HFFc6 (cell line): ENCODE measurements around the gene HYPK. TPM values are rescaled to one million over a fixed set of nuclear protein-coding genes. Genes with fewer than 3 reads are reported as not detected.

Experiments
- DNase-seq: peaks from one replicate; pipeline ENCODE4 v3.0.0-alpha.2; 2018
- H3K27ac Mint-ChIP-seq: 2 replicates; pipeline ENCODE4 v1.8.0; 2020; ENCODE audit warnings: mild to moderate bottlenecking, mixed read lengths
- H3K27me3 Mint-ChIP-seq: 2 replicates; pipeline ENCODE4 v1.8.0; 2021; ENCODE audit warnings: mild to moderate bottlenecking, moderate library complexity, mixed read lengths; ENCODE audit not compliant: insufficient read depth
- H3K36me3 Mint-ChIP-seq: 2 replicates; pipeline ENCODE4 v1.8.0; 2021; ENCODE audit warnings: low read depth, mixed read lengths
- H3K4me1 Mint-ChIP-seq: 2 replicates; pipeline ENCODE4 v1.8.0; 2020; ENCODE audit warnings: low read depth, mixed read lengths
- H3K4me3 Mint-ChIP-seq: 2 replicates; pipeline ENCODE4 v1.8.0; 2020; ENCODE audit warnings: mild to moderate bottlenecking, moderate library complexity, mixed read lengths
- H3K9me3 Mint-ChIP-seq: 2 replicates; pipeline ENCODE4 v1.8.0; 2020; ENCODE audit warnings: mild to moderate bottlenecking, mixed read lengths
- long read RNA-seq: library from polyadenylated mRNA; unstranded; transcript quantifications from one replicate; pipeline ENCODE4 v2.0.0, GENCODE V29; 2019
- total RNA-seq, 6 experiments: library from RNA; stranded (reverse); fragmentation: NEBNext Ultra II Directional; extraction: Animal tissue kit (Norgen Biotek cat#: 25700); gene quantifications; 2 replicates in 1 of 6; 3 replicates in 5 of 6; pipeline ENCODE4 v1.2.3, GENCODE V29; 2021
- TF ChIP-seq, protein P1 (sequence below): fragments of 200-600 bp; sonication (generic); IDR thresholded peaks from 2 replicates; pipeline ENCODE4 v1.5.0; 2021; ENCODE audit warnings: antibody characterized with exemption, mild to moderate bottlenecking

The HYPK gene, protein sequence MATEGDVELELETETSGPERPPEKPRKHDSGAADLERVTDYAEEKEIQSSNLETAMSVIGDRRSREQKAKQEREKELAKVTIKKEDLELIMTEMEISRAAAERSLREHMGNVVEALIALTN
- total RNA-seq: 10 to 100 TPM; 12.3 to 33.8 (median 19.3) TPM
- long read RNA-seq, transcript HYPK-202 (4 exons, 1,051 nt): major isoform, 118 of 119 reads
- long read RNA-seq, partial matches to known transcripts: 0 of 119 reads
- long read RNA-seq, other reads (novel, unspliced or antisense): 1 of 119 reads

DNA sequence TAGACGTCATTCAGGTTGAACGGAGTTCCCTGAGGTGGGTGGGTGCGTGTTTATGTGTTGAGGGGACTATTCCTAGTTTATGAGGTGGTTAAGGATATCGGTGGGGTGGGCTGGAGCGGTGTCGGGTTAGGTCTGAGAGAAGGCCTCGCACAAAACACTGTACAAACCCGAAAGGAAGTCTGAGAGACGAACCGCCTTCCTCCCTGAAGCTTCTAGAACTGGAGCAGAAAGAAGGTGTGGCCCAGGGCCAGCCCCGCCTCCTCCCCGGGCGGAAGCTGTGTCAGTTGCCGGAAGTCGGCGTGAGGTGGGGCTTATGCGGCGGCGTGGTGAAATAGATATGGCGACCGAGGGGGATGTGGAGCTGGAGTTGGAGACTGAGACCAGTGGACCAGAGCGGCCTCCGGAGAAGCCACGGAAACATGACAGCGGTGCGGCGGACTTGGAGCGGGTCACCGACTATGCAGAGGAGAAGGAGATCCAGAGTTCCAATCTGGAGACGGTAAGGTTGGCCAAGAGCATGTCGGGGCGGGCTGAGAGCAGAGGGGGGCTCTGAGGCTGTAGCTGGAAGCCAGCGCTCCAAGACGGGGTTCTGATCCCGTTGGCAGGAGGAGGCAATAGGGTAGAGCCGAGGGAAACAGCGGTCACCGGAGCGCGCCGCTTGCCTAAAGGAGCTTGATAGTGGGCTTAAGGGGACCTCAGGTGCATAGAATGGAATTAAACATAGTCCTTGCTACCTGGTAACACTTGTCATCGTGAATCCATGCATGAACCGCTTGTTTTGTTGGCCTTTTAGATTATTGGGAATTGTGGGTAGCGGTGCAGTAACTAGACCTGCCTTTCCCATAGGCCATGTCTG is at the start of gene HYPK:
HYPK (plus strand) TSS at position 314 of the 856 bp plus-strand sequence; CDS start at position 338, 24 bp downstream.
- peaks cover 51% of the 10 kb centered on the region for H3K4me1 Mint-ChIP-seq
- H3K9me3 Mint-ChIP-seq: no peaks in the 10 kb centered on the region
- TF ChIP-seq, protein P1, sequence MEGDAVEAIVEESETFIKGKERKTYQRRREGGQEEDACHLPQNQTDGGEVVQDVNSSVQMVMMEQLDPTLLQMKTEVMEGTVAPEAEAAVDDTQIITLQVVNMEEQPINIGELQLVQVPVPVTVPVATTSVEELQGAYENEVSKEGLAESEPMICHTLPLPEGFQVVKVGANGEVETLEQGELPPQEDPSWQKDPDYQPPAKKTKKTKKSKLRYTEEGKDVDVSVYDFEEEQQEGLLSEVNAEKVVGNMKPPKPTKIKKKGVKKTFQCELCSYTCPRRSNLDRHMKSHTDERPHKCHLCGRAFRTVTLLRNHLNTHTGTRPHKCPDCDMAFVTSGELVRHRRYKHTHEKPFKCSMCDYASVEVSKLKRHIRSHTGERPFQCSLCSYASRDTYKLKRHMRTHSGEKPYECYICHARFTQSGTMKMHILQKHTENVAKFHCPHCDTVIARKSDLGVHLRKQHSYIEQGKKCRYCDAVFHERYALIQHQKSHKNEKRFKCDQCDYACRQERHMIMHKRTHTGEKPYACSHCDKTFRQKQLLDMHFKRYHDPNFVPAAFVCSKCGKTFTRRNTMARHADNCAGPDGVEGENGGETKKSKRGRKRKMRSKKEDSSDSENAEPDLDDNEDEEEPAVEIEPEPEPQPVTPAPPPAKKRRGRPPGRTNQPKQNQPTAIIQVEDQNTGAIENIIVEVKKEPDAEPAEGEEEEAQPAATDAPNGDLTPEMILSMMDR: no peak
- H3K27ac Mint-ChIP-seq: peak within 1 kb of the TSS; percentile 95
- H3K4me3 Mint-ChIP-seq: peak within 1 kb of the TSS; percentile 95
- peaks cover 64% of the 10 kb centered on the region for H3K36me3 Mint-ChIP-seq
- peaks cover 12% of the 10 kb centered on the region for H3K27me3 Mint-ChIP-seq
- DNase-seq: peak; percentile 82

DNA sequence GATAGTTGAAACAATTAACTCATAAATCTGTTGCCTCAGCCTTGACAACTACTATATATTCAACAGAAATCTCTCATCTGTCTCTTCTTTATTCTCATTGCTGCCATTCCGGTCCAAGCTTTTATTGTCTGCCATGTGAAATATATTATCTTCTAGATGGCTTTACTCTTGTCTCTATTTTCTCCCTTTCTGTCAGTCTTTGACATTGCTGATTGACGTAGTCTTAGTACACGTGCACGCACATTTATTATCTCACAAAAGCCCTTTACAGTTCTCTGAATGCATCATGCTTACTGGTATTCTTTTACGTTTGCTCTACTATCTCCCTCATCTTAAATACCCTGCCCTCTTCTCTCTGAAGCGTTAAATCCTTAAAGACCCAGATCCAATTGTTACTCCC is 48.5 kb upstream of the HYPK start:
- Mint-ChIP-seq H3K27ac (no peak overlapping the region), H3K4me1 (peaks cover 25% of the 10 kb centered on the region), H3K27me3 (no peaks in the 10 kb centered on the region), H3K9me3 (no peaks in the 10 kb centered on the region), H3K4me3 (no peak overlapping the region), H3K36me3 (peaks cover 23% of the 10 kb centered on the region)
- TF ChIP-seq, protein P1: no peak
- no peak for DNase-seq

DNA sequence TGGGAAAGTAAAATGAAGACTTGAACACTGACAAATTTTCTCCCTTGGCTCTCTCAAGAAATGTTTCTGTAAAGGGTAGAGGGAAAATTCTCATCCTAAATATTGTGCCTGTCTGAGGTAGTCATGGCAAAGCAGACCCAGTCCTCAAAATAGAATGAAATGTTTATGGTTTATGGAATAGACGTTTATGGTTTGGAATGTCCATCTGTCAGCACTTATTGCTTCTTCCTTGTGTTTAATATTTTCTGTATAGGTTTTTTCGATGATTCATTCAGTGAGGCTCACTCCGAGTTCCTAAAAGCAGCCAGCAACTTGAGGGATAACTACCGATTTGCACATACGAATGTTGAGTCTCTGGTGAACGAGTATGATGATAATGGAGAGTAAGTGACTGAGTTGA is 37.6 kb upstream of the HYPK start:
- Mint-ChIP-seq H3K27ac (peak overlapping the region; percentile 37), H3K4me3 (no peak overlapping the region), H3K27me3 (no peaks in the 10 kb centered on the region), H3K9me3 (no peaks in the 10 kb centered on the region), H3K36me3 (peaks cover 13% of the 10 kb centered on the region), H3K4me1 (peaks cover 11% of the 10 kb centered on the region; the same call in 1 of the 2 replicates)
- TF ChIP-seq, protein P1: no peak
- DNase-seq: no peak

DNA sequence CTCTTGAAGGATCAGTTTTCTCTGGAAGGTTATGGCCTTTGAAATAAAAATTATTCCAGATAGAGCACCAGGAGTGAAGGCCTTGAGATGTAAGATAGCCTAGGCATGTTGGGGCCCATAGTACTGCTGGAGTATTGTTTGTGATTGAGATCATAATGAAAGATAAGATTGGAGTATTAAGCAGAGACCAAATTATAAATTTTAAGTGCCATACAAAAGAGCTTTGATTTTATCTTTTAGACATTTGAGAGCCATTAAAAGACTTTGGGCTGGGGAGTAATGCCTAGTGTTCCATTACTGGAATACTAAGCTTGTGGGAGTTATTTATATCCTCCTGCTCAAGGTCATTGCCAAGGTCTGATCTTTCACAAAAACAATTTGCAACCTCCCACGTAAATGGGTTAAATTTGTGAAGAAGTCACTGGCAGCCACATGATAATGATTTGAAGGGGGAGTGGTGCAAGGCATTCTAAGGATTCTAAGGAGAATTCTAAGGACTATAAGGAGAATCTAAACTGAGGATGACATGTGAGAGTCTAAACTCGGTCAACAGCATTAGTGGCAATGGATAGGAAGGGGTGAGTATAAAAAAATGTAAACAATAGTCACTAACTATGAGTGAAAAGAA is 36.5 kb upstream of the HYPK start:
- no peaks in the 10 kb centered on the region for H3K9me3 Mint-ChIP-seq

More for the DNA sequence above, 36.5 kb upstream of the HYPK start:
- peaks cover 11% of the 10 kb centered on the region; the same call in 1 of the 2 replicates for H3K4me1 Mint-ChIP-seq
- no peak overlapping the region for H3K4me3 Mint-ChIP-seq
- H3K36me3 Mint-ChIP-seq: peaks cover 13% of the 10 kb centered on the region
- TF ChIP-seq, protein P1: no peak
- H3K27me3 Mint-ChIP-seq: no peaks in the 10 kb centered on the region
- H3K27ac Mint-ChIP-seq: no peak overlapping the region
- no peak for DNase-seq
